Caco-2 (cell line): ENCODE measurements around the gene ANKRD9. TPM values are rescaled to one million over a fixed set of nuclear protein-coding genes. Genes with fewer than 3 reads are reported as not detected.

Experiments
- BruUV-seq: library from RNA; stranded (reverse); fragments of 400-500 nt; replicated peaks from 2 replicates; lab custom pipeline; 2021; lab: Mats Ljungman, UMichigan
- CTCF ChIA-PET: fragments of 300-600 bp; sonication (Branson Sonifier 250); formaldehyde crosslinking; loops from one replicate; lab custom pipeline; 2022; ENCODE audit warnings: antibody characterized with exemption; lab: Charles Lee
- POLR2A ChIA-PET: fragments of 300-600 bp; sonication (Branson Sonifier 250); formaldehyde crosslinking; loops from one replicate; lab custom pipeline; 2022; ENCODE audit warnings: antibody characterized with exemption; lab: Charles Lee
- DNase-seq, 2 experiments: peaks; one replicate each; pipeline versions ENCODE4 v3.0.0 to v3.0.0-alpha.2; 2020 to 2022
- H3K27me3 ChIP-seq: replicated peaks from 2 replicates; pipeline ENCODE4 v1.6.0; 2011; ENCODE audit warnings: low read length; ENCODE audit not compliant: control insufficient read depth, insufficient read depth
- H3K36me3 ChIP-seq: 2 replicates; pipeline ENCODE4 v1.5.1; 2011; ENCODE audit warnings: low read length; ENCODE audit not compliant: control insufficient read depth, insufficient read depth
- H3K4me1 ChIP-seq: fragments of 250-450 bp; sonication (Bioruptor Pico); 2 replicates; pipeline ENCODE4 v1.5.1; 2020; ENCODE audit warnings: mild to moderate bottlenecking
- H3K4me3 ChIP-seq: 2 replicates; pipeline ENCODE4 v1.5.1; 2011; ENCODE audit warnings: low read depth, mild to moderate bottlenecking, control low read depth, low read length
- H3K9me3 ChIP-seq: fragments of 250-450 bp; sonication (Bioruptor Pico); 2 replicates; pipeline ENCODE4 v1.5.1; 2020; ENCODE audit warnings: mild to moderate bottlenecking, moderate library complexity
- H3K27ac Mint-ChIP-seq: one replicate; pipeline ENCODE4 v1.8.0; 2022; ENCODE audit warnings: mixed read lengths; ENCODE audit not compliant: unreplicated experiment
- H3K27me3 Mint-ChIP-seq: one replicate; pipeline ENCODE4 v1.8.0; 2022; ENCODE audit warnings: mixed read lengths; ENCODE audit not compliant: insufficient read depth, unreplicated experiment
- H3K36me3 Mint-ChIP-seq: one replicate; pipeline ENCODE4 v1.8.0; 2022; ENCODE audit warnings: mild to moderate bottlenecking, mixed read lengths; ENCODE audit not compliant: insufficient read depth, unreplicated experiment
- H3K4me1 Mint-ChIP-seq: one replicate; pipeline ENCODE4 v1.8.0; 2022; ENCODE audit warnings: low read depth, mixed read lengths; ENCODE audit not compliant: unreplicated experiment
- H3K4me3 Mint-ChIP-seq: one replicate; pipeline ENCODE4 v1.8.0; 2022; ENCODE audit warnings: mild to moderate bottlenecking, moderate library complexity, mixed read lengths; ENCODE audit not compliant: unreplicated experiment
- H3K9me3 Mint-ChIP-seq: one replicate; pipeline ENCODE4 v1.8.0; 2022; ENCODE audit warnings: mixed read lengths; ENCODE audit not compliant: unreplicated experiment
- CTCF ChIP-seq, 2 experiments: fragments of 200-600 bp in 1 of 2; IDR thresholded peaks; 1 replicate in 1 of 2; 2 replicates in 1 of 2; pipeline versions ENCODE4 v1.5.1 to v1.8.0; 2011 to 2022; ENCODE audit warnings: antibody characterized with exemption in 1 of 2, control low read depth in 1 of 2, inconsistent platforms in 1 of 2, low read depth in 1 of 2, low read length in 1 of 2, mild to moderate bottlenecking in 1 of 2, moderate library complexity in 1 of 2; ENCODE audit not compliant: insufficient read depth in 1 of 2, severe bottlenecking in 1 of 2, unreplicated experiment in 1 of 2
- intact Hi-C: fragments of 100-400 bp; cut with micrococcal nuclease; formaldehyde crosslinking; loops from one replicate; pipeline ENCODE4 v1.10.0; 2022; ENCODE audit not compliant: unreplicated experiment
- total RNA-seq: library from RNA; stranded (reverse); gene quantifications from 2 replicates; pipeline ENCODE4 v1.2.3, GENCODE V29; 2022

The ANKRD9 gene
- total RNA-seq, 1 experiment from 2014 or later: 15.0 TPM

GRCh38 chr14:102532204-102532658, 22.7 kb upstream of the ANKRD9 start:
- BruUV-seq: no TSS peak

GRCh38 chr14:102530828-102531478, 21.4 kb upstream of the ANKRD9 start:
- H3K4me3 ChIP-seq: no peak overlapping the region
- H3K36me3 ChIP-seq: no peaks in the 10 kb centered on the region
- Mint-ChIP-seq H3K27me3 (no peaks in the 10 kb centered on the region), H3K27ac (no peak overlapping the region), H3K4me1 (peaks cover 10% of the 10 kb centered on the region), H3K4me3 (no peak overlapping the region), H3K36me3 (no peaks in the 10 kb centered on the region), H3K9me3 (no peaks in the 10 kb centered on the region)
- peaks cover 3% of the 10 kb centered on the region; the same call in 1 of the 2 replicates for H3K4me1 ChIP-seq
- no peak for TF ChIP-seq CTCF (IDR thresholded peaks at IDR 0.05; ENCODE audit: insufficient read depth in 1 of 2, low read depth in 1 of 2, low read length in 1 of 2, severe bottlenecking in 1 of 2, unreplicated experiment in 1 of 2)
- DNase-seq: no peak
- no peaks in the 10 kb centered on the region for H3K27me3 ChIP-seq
- POLR2A ChIA-PET: no interaction called here
- H3K9me3 ChIP-seq: no peaks in the 10 kb centered on the region
- CTCF ChIA-PET: no interaction called here
- intact Hi-C loops: no loop called here
- no TSS peak for BruUV-seq

More at GRCh38 chr14:102532204-102532658, 22.7 kb upstream of the ANKRD9 start:
- Histone ChIP-seq H3K4me3 (no peak overlapping the region), H3K36me3 (no peaks in the 10 kb centered on the region), H3K9me3 (no peaks in the 10 kb centered on the region), H3K27me3 (no peaks in the 10 kb centered on the region), H3K4me1 (peaks cover 9% of the 10 kb centered on the region; the same call in 1 of the 2 replicates)
- POLR2A ChIA-PET: no interaction called here
- H3K27me3 Mint-ChIP-seq: no peaks in the 10 kb centered on the region
- no peak overlapping the region for H3K27ac Mint-ChIP-seq
- peaks cover 9% of the 10 kb centered on the region for H3K4me1 Mint-ChIP-seq
- DNase-seq: no peak
- CTCF ChIA-PET: no interaction called here
- no peak overlapping the region for H3K4me3 Mint-ChIP-seq
- H3K36me3 Mint-ChIP-seq: no peaks in the 10 kb centered on the region
- intact Hi-C loops: no loop called here
- no peaks in the 10 kb centered on the region for H3K9me3 Mint-ChIP-seq
- TF ChIP-seq CTCF (IDR thresholded peaks at IDR 0.05; ENCODE audit: insufficient read depth in 1 of 2, low read depth in 1 of 2, low read length in 1 of 2, severe bottlenecking in 1 of 2, unreplicated experiment in 1 of 2): no peak

- Mint-ChIP-seq H3K4me1 (peaks cover 16% of the 10 kb centered on the region), H3K27me3 (no peaks in the 10 kb centered on the region), H3K9me3 (no peaks in the 10 kb centered on the region), H3K4me3 (no peak overlapping the region), H3K27ac (no peak overlapping the region), H3K36me3 (peaks cover 7% of the 10 kb centered on the region)
- Histone ChIP-seq H3K4me1 (peaks cover 11% of the 10 kb centered on the region; the same call in 1 of the 2 replicates), H3K36me3 (no peaks in the 10 kb centered on the region), H3K4me3 (no peak overlapping the region), H3K27me3 (no peaks in the 10 kb centered on the region), H3K9me3 (no peaks in the 10 kb centered on the region)
- no TSS peak for BruUV-seq
- TF ChIP-seq CTCF (IDR thresholded peaks at IDR 0.05; ENCODE audit: insufficient read depth in 1 of 2, low read depth in 1 of 2, low read length in 1 of 2, severe bottlenecking in 1 of 2, unreplicated experiment in 1 of 2): no peak
- intact Hi-C loops: loop anchor here (10.0 kb wide), 1 partner anchor 396 kb away; the partner anchor contains the start of gene AMN
- no peak for DNase-seq
- CTCF ChIA-PET: interaction anchor here (0.7 kb wide), 1 partner anchor 19 kb away, joined by 3 read pairs; no protein-coding TSS in a partner anchor
- POLR2A ChIA-PET: no interaction called here
Observed at GRCh38 chr14:102528431-102529170, 19.0 kb upstream of the ANKRD9 start.
